CD14-positive monocyte (primary cell): ENCODE measurements around the gene PSMG1. TPM values are rescaled to one million over a fixed set of nuclear protein-coding genes. Genes with fewer than 3 reads are reported as not detected.

Source experiments
- DNase-seq, 3 donors: peaks; one replicate each; pipeline ENCODE4 v3.0.0-alpha.2; 2011 to 2022
- H2AFZ ChIP-seq: 2 replicates; pipeline ENCODE4 v1.6.0; 2012; ENCODE audit warnings: mild to moderate bottlenecking, low read depth, low read length, inconsistent platforms; ENCODE audit not compliant: insufficient read depth, poor library complexity, severe bottlenecking
- H3K27ac ChIP-seq, 2 donors: 1 replicate in 1 of 2; 2 replicates in 1 of 2; pipeline ENCODE4 v1.5.1; 2012 to 2013; ENCODE audit warnings: low read length in 2 of 2, control low read depth in 1 of 2, inconsistent platforms in 1 of 2, low read depth in 1 of 2, mild to moderate bottlenecking in 1 of 2
- H3K27me3 ChIP-seq, 2 donors: one replicate each; pipeline versions ENCODE4 v1.6.0 to v1.6.1; 2011 to 2013; ENCODE audit warnings: low read length in 2 of 2; ENCODE audit not compliant: control insufficient read depth in 2 of 2, insufficient read depth in 2 of 2
- H3K36me3 ChIP-seq, 2 donors: replicated peaks in 1 of 2; 1 replicate in 1 of 2; 2 replicates in 1 of 2; pipeline versions ENCODE4 v1.5.1 to v1.6.1; 2012 to 2013; ENCODE audit warnings: low read length in 2 of 2, control low read depth in 1 of 2, inconsistent platforms in 1 of 2, mild to moderate bottlenecking in 1 of 2; ENCODE audit not compliant: insufficient read depth in 2 of 2, control insufficient read depth in 1 of 2
- H3K4me1 ChIP-seq, 2 donors: 1 replicate in 1 of 2; 2 replicates in 1 of 2; pipeline versions ENCODE4 v1.5.1 to v1.6.1; 2012 to 2013; ENCODE audit warnings: low read length in 2 of 2, control low read depth in 1 of 2, inconsistent platforms in 1 of 2, mild to moderate bottlenecking in 1 of 2, moderate library complexity in 1 of 2; ENCODE audit not compliant: insufficient read depth in 2 of 2, control insufficient read depth in 1 of 2
- H3K4me2 ChIP-seq: replicated peaks from 2 replicates; pipeline ENCODE3; 2012; ENCODE audit warnings: low read length, moderate library complexity, mild to moderate bottlenecking; ENCODE audit not compliant: poor library complexity, severe bottlenecking; ENCODE audit errors: extremely low read depth
- H3K4me3 ChIP-seq, 3 experiments: fragments of 200-600 bp in 1 of 3; sonication (generic) in 1 of 3; replicated peaks in 1 of 3; 1 replicate in 2 of 3; 2 replicates in 1 of 3; pipeline ENCODE4 v1.5.1; 2011 to 2013; ENCODE audit warnings: low read length in 3 of 3, mild to moderate bottlenecking in 3 of 3, control low read depth in 2 of 3, low read depth in 2 of 3, inconsistent platforms in 1 of 3, moderate library complexity in 1 of 3
- H3K79me2 ChIP-seq: 2 replicates; pipeline ENCODE4 v1.6.0; 2012; ENCODE audit warnings: mild to moderate bottlenecking, control low read depth, inconsistent platforms, low read length, moderate library complexity; ENCODE audit not compliant: insufficient read depth
- H3K9ac ChIP-seq: 2 replicates; pipeline ENCODE4 v1.6.0; 2017; ENCODE audit warnings: low read length, mild to moderate bottlenecking; ENCODE audit not compliant: insufficient read depth, poor library complexity, severe bottlenecking
- H3K9me3 ChIP-seq, 2 donors: replicated peaks in 1 of 2; 1 replicate in 1 of 2; 2 replicates in 1 of 2; pipeline versions ENCODE4 v1.5.1 to v1.6.1; 2012 to 2013; ENCODE audit warnings: low read length in 2 of 2, control low read depth in 1 of 2; ENCODE audit not compliant: control insufficient read depth in 1 of 2, insufficient read depth in 1 of 2
- H4K20me1 ChIP-seq: 2 replicates; pipeline ENCODE4 v1.6.0; 2012; ENCODE audit warnings: mild to moderate bottlenecking, low read length, control low read depth, moderate library complexity; ENCODE audit not compliant: insufficient read depth
- H3K27ac Mint-ChIP-seq, 7 donors: one replicate each; pipeline ENCODE4 v1.8.0; 2020; ENCODE audit warnings: mild to moderate bottlenecking in 7 of 7, mixed read lengths in 7 of 7, moderate library complexity in 6 of 7, inconsistent platforms in 2 of 7
- H3K27me3 Mint-ChIP-seq, 3 donors: one replicate each; pipeline ENCODE4 v1.8.0; 2021 to 2022; ENCODE audit warnings: low read depth in 3 of 3, mild to moderate bottlenecking in 3 of 3, mixed read lengths in 3 of 3, moderate library complexity in 3 of 3, inconsistent platforms in 1 of 3
- H3K36me3 Mint-ChIP-seq, 2 donors: one replicate each; pipeline ENCODE4 v1.8.0; 2020; ENCODE audit warnings: mixed read lengths in 2 of 2, inconsistent platforms in 1 of 2, mild to moderate bottlenecking in 1 of 2
- H3K4me1 Mint-ChIP-seq: one replicate; pipeline ENCODE4 v1.8.0; 2020; ENCODE audit warnings: mild to moderate bottlenecking, mixed read lengths
- H3K4me3 Mint-ChIP-seq, 2 donors: one replicate each; pipeline ENCODE4 v1.8.0; 2020; ENCODE audit warnings: mild to moderate bottlenecking in 2 of 2, mixed read lengths in 2 of 2, moderate library complexity in 1 of 2
- H3K9me3 Mint-ChIP-seq, 7 donors: one replicate each; pipeline ENCODE4 v1.8.0; 2020 to 2022; ENCODE audit warnings: mixed read lengths in 7 of 7, mild to moderate bottlenecking in 6 of 7, moderate library complexity in 6 of 7, inconsistent platforms in 2 of 7
- WGBS: methylation state at CpG from one replicate; pipeline ENCODE4 v1.1.5; 2013; ENCODE audit warnings: missing lambda C conversion rate; ENCODE audit not compliant: insufficient coverage; 5-methylcytosine and 5-hydroxymethylcytosine counted together
- intact Hi-C, 2 donors: fragments of 100-400 bp; cut with micrococcal nuclease; formaldehyde crosslinking; loops; one replicate each; pipeline versions ENCODE4 v1.15.0 to v1.15.1; 2023
- polyA plus RNA-seq, 3 donors: library from polyadenylated mRNA; depleted of rRNA in 1 of 3; unstranded in 2 of 3; stranded (reverse) in 1 of 3; fragments of 300-500 nt in 2 of 3; fragments of >200 nt in 1 of 3; fragmentation: Illumina TruSeq in 2 of 3; gene quantifications; 1 replicate in 2 of 3; 2 replicates in 1 of 3; pipeline ENCODE4 v1.2.3, GENCODE V29; 2012 to 2021
- TF ChIP-seq, protein P1 (sequence below): fragments of 200-600 bp; IDR thresholded peaks from one replicate; pipeline ENCODE4 v1.8.0; 2022; ENCODE audit warnings: antibody characterized with exemption, mild to moderate bottlenecking

Gene PSMG1
- polyA plus RNA-seq, 3 donors = 8.5 to 29.2 (median 26.2) TPM

DNA sequence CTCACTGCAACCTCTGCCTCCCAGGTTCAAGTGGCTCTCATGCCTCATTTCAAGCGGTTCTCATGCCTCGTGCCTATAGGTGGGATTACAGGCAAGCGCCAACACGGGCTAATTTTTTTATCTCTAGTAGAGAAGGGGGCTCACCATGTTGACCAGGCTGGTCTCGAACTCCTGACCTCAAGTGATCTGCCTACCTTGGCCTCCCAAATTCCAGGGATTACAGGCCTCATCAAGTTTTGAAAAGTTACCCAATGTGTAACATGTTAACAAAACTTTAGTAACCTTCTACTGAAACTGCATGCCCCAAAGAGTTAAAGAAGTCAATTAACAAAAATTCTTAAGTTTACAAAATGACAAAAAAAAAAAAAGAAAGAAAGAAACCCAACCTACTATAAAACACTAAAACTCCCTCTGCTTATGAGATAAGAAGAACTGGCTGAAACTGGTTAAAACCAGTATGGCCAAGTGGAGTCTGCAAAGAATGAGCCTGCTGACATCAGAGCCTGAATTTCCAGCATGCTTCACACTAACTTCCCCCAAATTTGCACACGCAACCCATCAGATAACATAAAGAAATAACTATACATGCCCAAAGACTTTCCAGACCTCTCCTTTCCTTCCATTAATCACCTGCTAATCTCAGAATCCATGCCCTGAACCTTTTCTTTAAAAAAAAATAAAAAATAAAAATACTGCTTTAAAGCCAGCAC lies 25.5 kb upstream of the PSMG1 start:
- no peak for DNase-seq
- H3K9me3 Mint-ChIP-seq = no peaks in the 10 kb centered on the region
- no CpG with 5 or more reads among the region's 6 CpGs for WGBS
- no peak overlapping the region for H3K4me3 Mint-ChIP-seq
- H3K27me3 ChIP-seq = no peaks in the 10 kb centered on the region
- TF ChIP-seq, protein P1, sequence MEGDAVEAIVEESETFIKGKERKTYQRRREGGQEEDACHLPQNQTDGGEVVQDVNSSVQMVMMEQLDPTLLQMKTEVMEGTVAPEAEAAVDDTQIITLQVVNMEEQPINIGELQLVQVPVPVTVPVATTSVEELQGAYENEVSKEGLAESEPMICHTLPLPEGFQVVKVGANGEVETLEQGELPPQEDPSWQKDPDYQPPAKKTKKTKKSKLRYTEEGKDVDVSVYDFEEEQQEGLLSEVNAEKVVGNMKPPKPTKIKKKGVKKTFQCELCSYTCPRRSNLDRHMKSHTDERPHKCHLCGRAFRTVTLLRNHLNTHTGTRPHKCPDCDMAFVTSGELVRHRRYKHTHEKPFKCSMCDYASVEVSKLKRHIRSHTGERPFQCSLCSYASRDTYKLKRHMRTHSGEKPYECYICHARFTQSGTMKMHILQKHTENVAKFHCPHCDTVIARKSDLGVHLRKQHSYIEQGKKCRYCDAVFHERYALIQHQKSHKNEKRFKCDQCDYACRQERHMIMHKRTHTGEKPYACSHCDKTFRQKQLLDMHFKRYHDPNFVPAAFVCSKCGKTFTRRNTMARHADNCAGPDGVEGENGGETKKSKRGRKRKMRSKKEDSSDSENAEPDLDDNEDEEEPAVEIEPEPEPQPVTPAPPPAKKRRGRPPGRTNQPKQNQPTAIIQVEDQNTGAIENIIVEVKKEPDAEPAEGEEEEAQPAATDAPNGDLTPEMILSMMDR = no peak
- peaks cover 81 to 99% of the 10 kb centered on the region in 2 donors for H3K36me3 ChIP-seq
- H3K27me3 Mint-ChIP-seq = no peaks in the 10 kb centered on the region
- no peaks in the 10 kb centered on the region for H4K20me1 ChIP-seq
- H3K4me1 Mint-ChIP-seq = no peaks in the 10 kb centered on the region
- H3K4me3 ChIP-seq = no peak overlapping the region
- peaks cover 67 to 84% of the 10 kb centered on the region in 2 donors for H3K36me3 Mint-ChIP-seq
- no peak overlapping the region for H3K27ac ChIP-seq
- no peaks in the 10 kb centered on the region for H3K9me3 ChIP-seq
- intact Hi-C loops = no loop called here
- peak overlapping the region in 2 of 7 donors; percentile 22 to 47 for H3K27ac Mint-ChIP-seq
- H3K79me2 ChIP-seq = no peaks in the 10 kb centered on the region
- H3K9ac ChIP-seq = no peak overlapping the region
- no peak overlapping the region for H2AFZ ChIP-seq
- no peak overlapping the region for H3K4me2 ChIP-seq
- H3K4me1 ChIP-seq = no peaks in the 10 kb centered on the region

DNA sequence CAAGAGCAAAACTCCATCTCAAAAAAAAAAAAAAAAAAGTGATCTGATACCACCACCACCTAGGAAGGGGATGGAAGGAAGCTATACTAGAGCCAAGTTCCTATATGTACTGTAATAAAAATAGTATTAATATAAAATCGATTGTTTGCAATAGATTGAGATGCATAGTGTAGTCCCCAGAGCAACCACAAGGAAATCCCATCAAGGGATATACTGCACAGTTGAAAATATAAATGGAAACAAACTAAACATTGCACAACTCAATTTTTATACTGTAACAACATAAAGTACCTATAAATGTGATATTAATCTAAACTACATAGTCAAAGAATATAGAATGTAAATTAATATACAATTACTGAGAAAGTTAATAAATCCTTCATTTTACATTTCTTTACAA lies 20.9 kb upstream of the PSMG1 start:
- Histone ChIP-seq H3K79me2 (no peaks in the 10 kb centered on the region), H3K4me1 (no peaks in the 10 kb centered on the region), H3K27ac (no peak overlapping the region), H3K9me3 (no peaks in the 10 kb centered on the region), H3K27me3 (no peaks in the 10 kb centered on the region), H3K4me2 (no peak overlapping the region), H4K20me1 (no peaks in the 10 kb centered on the region), H3K9ac (no peak overlapping the region), H3K4me3 (no peak overlapping the region), H2AFZ (no peak overlapping the region), H3K36me3 (peaks cover 77 to 98% of the 10 kb centered on the region in 2 donors)
- no peaks in the 10 kb centered on the region for H3K9me3 Mint-ChIP-seq
- peaks cover 62 to 80% of the 10 kb centered on the region in 2 donors for H3K36me3 Mint-ChIP-seq
- DNase-seq = no peak
- no peak overlapping the region for H3K4me3 Mint-ChIP-seq
- no peak overlapping the region for H3K27ac Mint-ChIP-seq
- H3K27me3 Mint-ChIP-seq = no peaks in the 10 kb centered on the region
- intact Hi-C loops = no loop called here
- no peaks in the 10 kb centered on the region for H3K4me1 Mint-ChIP-seq
- WGBS = no CpG with 5 or more reads among the region's 1 CpG
- TF ChIP-seq, protein P1 = peak; percentile 16
